Stomach (tissue), 4 donors: Measurements from ENCODE around the gene ARHGAP21.

Experiments used
- EP300 ChIP-seq: sonication (generic); formaldehyde crosslinking; IDR thresholded peaks from one replicate; pipeline ENCODE4 v1.6.1; 2017; ENCODE audit warnings: antibody characterized with exemption
- POLR2A ChIP-seq, 4 donors: fragments of 450-650 bp; IDR thresholded peaks; one replicate each; pipeline ENCODE4 v1.6.1; 2016; ENCODE audit warnings: antibody characterized with exemption in 4 of 4, control low read depth in 2 of 4, mild to moderate bottlenecking in 1 of 4, moderate library complexity in 1 of 4
- TF ChIP-seq, protein P1 (sequence below), 7 experiments: fragments of 450-650 bp in 4 of 7; fragments of 200-600 bp in 3 of 7; sonication (generic) in 3 of 7; IDR thresholded peaks; one replicate each; pipeline ENCODE4 v1.5.1; 2016 to 2019; ENCODE audit warnings: antibody characterized with exemption in 7 of 7, control low read depth in 2 of 7, mild to moderate bottlenecking in 1 of 7

- TF ChIP-seq, protein P1, sequence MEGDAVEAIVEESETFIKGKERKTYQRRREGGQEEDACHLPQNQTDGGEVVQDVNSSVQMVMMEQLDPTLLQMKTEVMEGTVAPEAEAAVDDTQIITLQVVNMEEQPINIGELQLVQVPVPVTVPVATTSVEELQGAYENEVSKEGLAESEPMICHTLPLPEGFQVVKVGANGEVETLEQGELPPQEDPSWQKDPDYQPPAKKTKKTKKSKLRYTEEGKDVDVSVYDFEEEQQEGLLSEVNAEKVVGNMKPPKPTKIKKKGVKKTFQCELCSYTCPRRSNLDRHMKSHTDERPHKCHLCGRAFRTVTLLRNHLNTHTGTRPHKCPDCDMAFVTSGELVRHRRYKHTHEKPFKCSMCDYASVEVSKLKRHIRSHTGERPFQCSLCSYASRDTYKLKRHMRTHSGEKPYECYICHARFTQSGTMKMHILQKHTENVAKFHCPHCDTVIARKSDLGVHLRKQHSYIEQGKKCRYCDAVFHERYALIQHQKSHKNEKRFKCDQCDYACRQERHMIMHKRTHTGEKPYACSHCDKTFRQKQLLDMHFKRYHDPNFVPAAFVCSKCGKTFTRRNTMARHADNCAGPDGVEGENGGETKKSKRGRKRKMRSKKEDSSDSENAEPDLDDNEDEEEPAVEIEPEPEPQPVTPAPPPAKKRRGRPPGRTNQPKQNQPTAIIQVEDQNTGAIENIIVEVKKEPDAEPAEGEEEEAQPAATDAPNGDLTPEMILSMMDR (IDR thresholded peaks at IDR 0.05), result no peak
- TF ChIP-seq EP300 (no peak), POLR2A (IDR thresholded peaks at IDR 0.05) (no peak)
These were observed 117.7 kb downstream of the ARHGAP21 start for GRCh38 chr10:24606021-24606420.
